ENCODE measurements around the gene PHLDA2. TPM values are rescaled to one million over a fixed set of nuclear protein-coding genes. Genes with fewer than 3 reads are reported as not detected.

Gene PHLDA2
- total and polyA plus RNA-seq, 2 of the 13 experiments (the other 11 are each of a cell fraction or from before 2014, with no cell fraction given) = 0.55 to 0.78 TPM

GRCh38 chr11:2930704-2931419 is 1.6 kb upstream of the PHLDA2 start (continued):
- 0 out of 2 replicates have a peak, but pooled peaks have one; percentile 21 for TF ChIP-seq UBTF (CRISPR knock-in tag; IDR thresholded peaks at IDR 0.05)
- 0 out of 2 replicates have a peak, but pooled peaks have one; percentile 23 for TF ChIP-seq RXRA (CRISPR knock-in tag; IDR thresholded peaks at IDR 0.05)
- TF ChIP-seq KAT8 (CRISPR knock-in tag; IDR thresholded peaks at IDR 0.05) = 0 out of 2 replicates have a peak, but pooled peaks have one; percentile 15
- TF ChIP-seq GMEB1 (CRISPR knock-in tag; IDR thresholded peaks at IDR 0.05; ENCODE audit: borderline replicate concordance) = no peak
- TF ChIP-seq ZNF207 (IDR thresholded peaks at IDR 0.05; ENCODE audit: borderline replicate concordance) = no peak
- peak; percentile 59; the same call in 1 of the 2 replicates for TF ChIP-seq ZFP41 (CRISPR knock-in tag; IDR thresholded peaks at IDR 0.05; ENCODE audit: borderline replicate concordance)
- TF ChIP-seq ZFX (CRISPR knock-in tag; IDR thresholded peaks at IDR 0.05; ENCODE audit: low read depth) = peak; percentile 49
- 0 out of 2 replicates have a peak, but pooled peaks have one; percentile 29 for TF ChIP-seq ZNF501 (CRISPR knock-in tag; IDR thresholded peaks at IDR 0.05)
- peak; percentile 46; the same call in 1 of the 2 replicates for TF ChIP-seq ATF2 (CRISPR knock-in tag; IDR thresholded peaks at IDR 0.05)
- no peak for TF ChIP-seq HNRNPH1 (optimal IDR thresholded peaks at IDR 0.05; ENCODE audit: low read depth, low read length)
- TF ChIP-seq MLX (CRISPR knock-in tag; IDR thresholded peaks at IDR 0.05) = no peak
- TF ChIP-seq THRA (CRISPR knock-in tag; IDR thresholded peaks at IDR 0.05; ENCODE audit: borderline replicate concordance) = peak; percentile 37; the same call in 1 of the 2 replicates
- TF ChIP-seq TFAP4 (IDR thresholded peaks at IDR 0.05; ENCODE audit: borderline replicate concordance, low read depth) = peak; percentile 63; the same call in 1 of the 2 replicates
- TF ChIP-seq NCOA2 (CRISPR knock-in tag; IDR thresholded peaks at IDR 0.05) = peak; percentile 17; the same call in 1 of the 2 replicates
- 0 out of 2 replicates have a peak, but pooled peaks have one; percentile 68 for TF ChIP-seq PCBP1 (IDR thresholded peaks at IDR 0.05; ENCODE audit: borderline replicate concordance, low read depth, low read length)
- peak; percentile 69 to 86; a peak in 3 of 4 replicates for TF ChIP-seq HMGXB4 (CRISPR knock-in tag; IDR thresholded peaks at IDR 0.05; ENCODE audit: borderline replicate concordance in 1 of 2, low read depth in 1 of 2)
- TF ChIP-seq ATF7-NPFF (CRISPR knock-in tag; IDR thresholded peaks at IDR 0.05; ENCODE audit: low read depth) = no peak

All from HepG2 (cell line).